ENCODE measurements around the gene CASP8.

- TF ChIP-seq EZH2 (IDR thresholded peaks at IDR 0.05; ENCODE audit: insufficient read depth, poor library complexity, severe bottlenecking), result no peak
- TF ChIP-seq EZH2phosphoT487 (IDR thresholded peaks at IDR 0.05; ENCODE audit: insufficient read depth, low read depth), result no peak
Observed at GRCh38 chr2:201285499-201285898, 25.2 kb downstream of the CASP8 start.

All from GM23248 (cell line).